Mesothelial cell of epicardium (in vitro differentiated cells): ENCODE measurements around the gene LMO1. TPM values are rescaled to one million over a fixed set of nuclear protein-coding genes. Genes with fewer than 3 reads are reported as not detected.

Experiments used
- DNase-seq, 2 experiments: peaks; one replicate each; pipeline ENCODE4 v3.0.0; 2021; ENCODE audit warnings: low spot score in 2 of 2; ENCODE audit not compliant: unreplicated experiment in 2 of 2
- H3K27ac Mint-ChIP-seq: 2 replicates; pipeline ENCODE4 v1.8.0; 2021; ENCODE audit warnings: mixed read lengths
- H3K27me3 Mint-ChIP-seq: 2 replicates; pipeline ENCODE4 v1.8.0; 2021; ENCODE audit warnings: low read depth, mixed read lengths
- H3K36me3 Mint-ChIP-seq: 2 replicates; pipeline ENCODE4 v1.8.0; 2021; ENCODE audit warnings: mixed read lengths
- H3K4me1 Mint-ChIP-seq: 2 replicates; pipeline ENCODE4 v1.8.0; 2021; ENCODE audit warnings: mixed read lengths
- H3K4me3 Mint-ChIP-seq: 2 replicates; pipeline ENCODE4 v1.8.0; 2021; ENCODE audit warnings: mild to moderate bottlenecking, moderate library complexity, mixed read lengths
- H3K9me3 Mint-ChIP-seq: 2 replicates; pipeline ENCODE4 v1.8.0; 2021; ENCODE audit warnings: mixed read lengths
- CTCF ChIP-seq: fragments of 200-600 bp; sonication (generic); IDR thresholded peaks from one replicate; pipeline ENCODE4 v1.5.0; 2021; ENCODE audit warnings: antibody characterized with exemption; ENCODE audit not compliant: unreplicated experiment
- total RNA-seq: library from RNA; stranded (reverse); gene quantifications from 3 replicates; pipeline ENCODE4 v1.2.1, GENCODE V29; 2021

The LMO1 gene
- total RNA-seq, 1 donor from 2014 or later: 4.1 TPM

- H3K27me3 Mint-ChIP-seq: peaks cover 2% of the 10 kb centered on the region
- H3K36me3 Mint-ChIP-seq: no peaks in the 10 kb centered on the region
- H3K27ac Mint-ChIP-seq: no peak overlapping the region
- no peaks in the 10 kb centered on the region for H3K9me3 Mint-ChIP-seq
- TF ChIP-seq CTCF: no peak
- peak in 1 of 2 experiments; percentile 67 for DNase-seq
- peaks cover 49% of the 10 kb centered on the region for H3K4me1 Mint-ChIP-seq
- no peak overlapping the region for H3K4me3 Mint-ChIP-seq
These were observed 34.1 kb downstream of the LMO1 start for GRCh38 chr11:8229299-8230177.

- no peaks in the 10 kb centered on the region for H3K36me3 Mint-ChIP-seq
- H3K4me3 Mint-ChIP-seq: no peak overlapping the region
- H3K4me1 Mint-ChIP-seq: peaks cover 36% of the 10 kb centered on the region
- no peak overlapping the region for H3K27ac Mint-ChIP-seq
- DNase-seq: no peak
- H3K9me3 Mint-ChIP-seq: no peaks in the 10 kb centered on the region
- no peak for TF ChIP-seq CTCF
- H3K27me3 Mint-ChIP-seq: peaks cover 2% of the 10 kb centered on the region
These were observed 35.4 kb downstream of the LMO1 start for GRCh38 chr11:8228231-8228630.

- H3K4me3 Mint-ChIP-seq: no peak overlapping the region
- no peak overlapping the region for H3K27ac Mint-ChIP-seq
- H3K9me3 Mint-ChIP-seq: no peaks in the 10 kb centered on the region
- H3K4me1 Mint-ChIP-seq: peaks cover 31% of the 10 kb centered on the region
- TF ChIP-seq CTCF: no peak
- peaks cover 2% of the 10 kb centered on the region for H3K27me3 Mint-ChIP-seq
- no peak for DNase-seq
- H3K36me3 Mint-ChIP-seq: no peaks in the 10 kb centered on the region
These were observed 36.2 kb downstream of the LMO1 start for GRCh38 chr11:8227156-8228152.

DNA sequence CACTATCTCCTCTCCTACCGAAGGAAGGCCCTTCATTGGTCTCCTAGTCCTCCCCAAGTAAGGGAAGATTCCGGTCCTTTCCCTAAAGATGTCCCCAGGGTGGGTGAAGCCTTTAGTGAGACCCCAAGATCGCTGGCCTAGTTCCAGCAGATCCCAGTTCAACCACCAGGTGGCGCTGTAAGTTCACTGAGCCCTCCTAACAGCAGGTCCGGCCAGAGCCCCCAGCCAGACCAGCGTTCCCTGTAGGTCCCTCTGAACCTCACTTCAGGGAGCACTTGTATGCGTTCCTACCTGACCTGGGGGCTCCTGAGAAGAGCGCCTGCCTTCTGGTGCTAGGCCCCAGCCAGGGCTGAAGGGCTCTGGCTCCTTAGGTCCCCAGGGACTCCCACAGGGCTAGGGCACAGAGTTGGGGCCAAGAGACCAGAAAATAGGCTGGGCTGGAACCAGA lies 38.1 kb downstream of the LMO1 start:
- Mint-ChIP-seq H3K27ac (no peak overlapping the region), H3K9me3 (no peaks in the 10 kb centered on the region), H3K36me3 (no peaks in the 10 kb centered on the region), H3K4me1 (peaks cover 21% of the 10 kb centered on the region), H3K4me3 (no peak overlapping the region), H3K27me3 (peaks cover 2% of the 10 kb centered on the region)
- peak; percentile 80 to 93 for DNase-seq
- peak; percentile 97 for TF ChIP-seq CTCF

GRCh38 chr11:8224711-8225110 lies 39.0 kb downstream of the LMO1 start:
- Mint-ChIP-seq H3K27me3 (peaks cover 2% of the 10 kb centered on the region), H3K9me3 (no peaks in the 10 kb centered on the region), H3K4me3 (no peak overlapping the region), H3K4me1 (peaks cover 14% of the 10 kb centered on the region), H3K36me3 (no peaks in the 10 kb centered on the region), H3K27ac (no peak overlapping the region)
- no peak for DNase-seq
- TF ChIP-seq CTCF: no peak
